Measurements from ENCODE around the gene STIMATE. TPM values are rescaled to one million over a fixed set of nuclear protein-coding genes. Genes with fewer than 3 reads are reported as not detected.

The STIMATE gene
- total RNA-seq, 1 donor from 2014 or later: 25.3 TPM

DNA sequence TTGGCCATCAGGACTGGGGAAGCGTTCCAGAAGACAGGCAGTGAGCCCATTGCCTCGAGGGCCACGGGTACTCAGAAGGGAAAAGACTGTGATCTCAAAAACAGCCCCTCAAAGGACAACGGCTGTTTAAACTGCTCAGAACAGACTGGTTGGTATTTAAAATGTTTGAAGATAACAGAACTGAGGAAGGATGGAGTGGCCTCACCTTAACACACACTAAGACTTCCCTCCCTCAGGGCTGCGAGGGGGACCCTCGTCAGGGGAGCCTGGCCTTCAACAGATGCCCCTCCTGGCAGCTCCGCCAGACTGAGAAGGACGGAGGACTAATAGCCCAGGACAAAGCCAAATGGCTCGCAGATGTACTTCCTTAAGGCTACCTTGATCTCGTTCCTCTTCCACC, 2.6 kb downstream of the STIMATE start:
- no peak for DNase-seq (ENCODE audit: low spot score)

DNA sequence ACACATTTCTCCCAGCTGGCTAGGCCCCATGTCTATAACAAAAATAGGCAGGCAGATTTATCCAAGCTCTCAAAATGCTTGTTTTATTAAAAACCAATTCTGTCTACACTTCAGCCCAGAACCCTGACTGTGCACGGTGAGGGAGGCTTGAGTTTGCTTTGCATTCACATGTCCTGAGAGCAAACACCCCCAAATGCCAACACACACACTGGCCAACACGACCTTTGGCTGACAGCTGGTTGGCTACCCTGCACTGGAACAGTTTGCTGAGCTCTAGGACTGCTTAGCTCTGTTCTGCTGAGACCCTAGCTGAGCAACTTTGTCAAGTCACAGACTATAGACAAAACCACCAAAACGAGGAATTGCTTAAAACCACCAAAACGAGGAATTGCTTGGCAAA, 3.6 kb downstream of the STIMATE start:
- no peak for DNase-seq (ENCODE audit: low spot score)

DNA sequence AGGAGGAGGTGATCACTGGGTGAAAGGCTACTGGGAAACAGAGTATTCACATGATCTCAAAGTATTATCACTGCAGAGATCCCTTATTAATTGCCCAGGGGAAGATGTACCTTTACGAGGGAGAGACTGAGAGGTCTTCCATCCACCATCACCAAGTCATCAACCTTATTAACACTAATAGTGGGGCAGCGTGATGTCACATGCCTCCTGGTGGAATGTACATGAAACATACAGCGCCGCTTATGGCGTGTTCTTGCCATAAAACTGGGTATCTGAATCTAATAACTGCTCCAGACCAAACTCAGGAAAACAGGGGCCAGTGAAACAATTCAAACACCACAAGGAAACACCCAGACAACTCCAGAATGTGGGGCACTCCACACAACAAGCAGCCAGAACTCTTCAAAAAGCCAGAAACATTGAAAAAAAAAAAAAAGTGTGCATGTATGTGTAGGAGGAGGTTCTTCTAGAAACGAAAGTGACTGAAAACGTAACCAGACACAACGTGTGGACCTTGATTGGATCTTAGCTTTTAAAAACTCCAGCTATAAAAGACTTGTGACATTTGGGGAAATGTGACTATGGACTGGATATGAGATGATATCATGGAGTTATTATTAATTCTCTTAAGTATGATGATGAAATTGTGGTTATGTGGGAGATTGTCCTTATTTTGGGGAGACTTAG, 4.6 kb downstream of the STIMATE start:
- no peak for DNase-seq (ENCODE audit: low spot score)

DNA sequence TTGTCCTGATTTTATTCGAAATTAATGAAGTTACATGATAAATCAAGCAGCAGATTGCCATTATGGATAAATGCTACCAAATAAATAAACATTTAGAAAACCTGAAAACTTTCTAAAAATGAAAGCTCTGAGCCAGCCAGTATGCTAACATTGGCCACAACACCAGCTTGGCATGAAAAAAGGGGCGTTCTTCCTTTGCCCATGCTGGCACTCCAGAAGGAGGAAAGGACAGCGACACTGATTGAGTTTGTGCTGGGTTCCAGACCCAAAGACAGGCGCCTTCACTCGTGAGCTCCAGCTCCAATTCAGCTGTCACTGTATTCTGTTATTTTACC, 5.1 kb downstream of the STIMATE start:
- DNase-seq (ENCODE audit: low spot score): no peak

DNA sequence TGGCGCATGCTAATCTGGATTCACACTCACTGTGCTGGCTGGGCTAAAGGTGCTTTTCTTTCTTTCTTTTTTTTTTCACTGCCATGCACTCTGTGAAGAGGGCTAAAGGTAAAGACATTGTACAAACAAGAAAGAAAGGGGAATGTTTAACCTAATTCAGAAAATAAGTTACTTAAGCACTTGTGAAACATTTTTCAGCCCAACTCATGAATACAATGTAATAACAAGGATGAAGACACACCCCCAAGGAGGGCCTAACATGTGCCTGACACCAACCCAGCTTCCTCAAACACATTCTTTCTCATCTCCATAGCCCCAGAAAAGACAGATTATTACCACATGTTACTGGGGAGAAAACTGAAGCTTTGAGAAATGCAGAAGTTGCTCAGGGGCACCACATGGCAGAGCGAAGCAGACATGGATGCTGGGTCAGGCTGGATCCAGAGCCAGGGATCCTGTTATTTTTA, 5.7 kb downstream of the STIMATE start:
- no peak for DNase-seq (ENCODE audit: low spot score)

DNA sequence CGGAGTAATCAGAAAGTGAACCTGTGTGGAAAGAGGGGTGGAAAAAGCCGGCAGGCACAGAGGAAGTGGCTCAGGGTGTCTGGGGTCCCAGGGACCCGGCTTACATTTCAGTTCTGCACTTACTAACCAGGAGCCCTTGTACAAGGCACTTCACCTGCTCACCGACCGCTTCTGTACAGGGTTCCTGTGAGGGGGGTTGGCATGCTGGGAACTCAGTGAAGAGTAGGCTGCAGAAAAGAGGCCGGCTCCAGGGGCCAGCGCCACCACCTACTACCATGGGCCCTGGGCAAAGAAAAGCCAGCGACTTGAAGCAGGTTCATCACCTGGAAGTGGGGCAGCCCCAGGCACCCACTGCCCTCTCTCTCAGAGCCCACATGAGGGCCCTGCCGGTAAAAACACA, 6.2 kb downstream of the STIMATE start:
- DNase-seq (ENCODE audit: low spot score): no peak

DNA sequence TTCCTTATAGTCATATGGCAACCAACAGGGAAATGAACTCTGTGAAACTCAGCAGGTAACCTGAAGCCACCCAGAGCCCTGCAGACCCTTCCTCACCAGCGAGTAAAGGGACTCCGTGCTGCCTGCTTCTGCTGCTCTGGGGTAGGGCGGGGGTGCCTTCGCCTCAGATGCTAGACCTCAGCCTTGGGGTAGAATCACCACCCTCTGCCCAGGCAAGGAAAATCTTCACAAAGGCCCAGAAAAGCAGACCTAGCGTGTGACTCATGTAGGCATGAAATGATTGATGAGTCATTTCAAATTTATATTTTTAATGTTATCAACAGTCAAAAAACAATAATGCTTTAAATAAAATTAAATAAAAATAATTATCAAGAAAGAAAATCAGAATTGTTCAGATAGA, 6.6 kb downstream of the STIMATE start:
- DNase-seq (ENCODE audit: low spot score): no peak

DNA sequence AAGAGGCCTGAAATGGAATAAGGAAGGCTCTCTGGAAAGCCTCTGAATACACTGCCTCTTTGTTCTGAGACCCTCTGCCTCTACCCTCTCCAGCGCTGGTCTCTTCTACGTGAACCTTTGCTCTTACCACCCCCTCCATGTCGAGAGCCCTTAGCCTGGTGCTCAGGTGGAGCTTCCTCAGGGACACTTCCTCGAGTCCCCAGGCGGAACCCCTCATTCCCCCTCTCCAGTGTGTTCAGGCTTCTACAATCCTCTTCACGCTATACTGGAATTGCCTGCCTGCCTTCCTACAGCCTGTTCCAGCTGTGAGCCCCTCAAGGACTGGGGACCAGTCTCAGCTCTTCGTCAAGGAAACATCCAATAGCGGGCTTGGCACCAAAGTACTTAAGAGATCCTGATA, 7.4 kb downstream of the STIMATE start:
- no peak for DNase-seq (ENCODE audit: low spot score)

DNA sequence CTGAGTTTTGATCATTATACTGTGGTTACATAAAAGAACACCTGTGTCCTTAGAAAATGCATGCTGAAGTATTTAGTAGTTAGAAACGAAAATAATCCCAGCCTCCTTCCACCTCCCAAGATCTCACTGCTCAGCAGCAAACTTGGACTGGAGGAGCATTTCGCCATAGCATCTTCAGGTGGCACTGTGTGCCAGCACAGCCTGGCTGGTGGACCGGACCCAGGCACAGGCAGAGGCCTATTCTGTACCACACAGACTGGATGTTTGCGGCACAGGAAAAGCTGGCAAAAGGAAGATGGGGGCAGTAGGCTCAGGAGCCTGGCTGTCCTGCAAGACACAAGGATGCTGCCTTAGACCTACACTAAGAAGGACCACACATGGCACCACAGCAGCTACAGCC, 10.2 kb downstream of the STIMATE start:
- DNase-seq (ENCODE audit: low spot score): no peak

DNA sequence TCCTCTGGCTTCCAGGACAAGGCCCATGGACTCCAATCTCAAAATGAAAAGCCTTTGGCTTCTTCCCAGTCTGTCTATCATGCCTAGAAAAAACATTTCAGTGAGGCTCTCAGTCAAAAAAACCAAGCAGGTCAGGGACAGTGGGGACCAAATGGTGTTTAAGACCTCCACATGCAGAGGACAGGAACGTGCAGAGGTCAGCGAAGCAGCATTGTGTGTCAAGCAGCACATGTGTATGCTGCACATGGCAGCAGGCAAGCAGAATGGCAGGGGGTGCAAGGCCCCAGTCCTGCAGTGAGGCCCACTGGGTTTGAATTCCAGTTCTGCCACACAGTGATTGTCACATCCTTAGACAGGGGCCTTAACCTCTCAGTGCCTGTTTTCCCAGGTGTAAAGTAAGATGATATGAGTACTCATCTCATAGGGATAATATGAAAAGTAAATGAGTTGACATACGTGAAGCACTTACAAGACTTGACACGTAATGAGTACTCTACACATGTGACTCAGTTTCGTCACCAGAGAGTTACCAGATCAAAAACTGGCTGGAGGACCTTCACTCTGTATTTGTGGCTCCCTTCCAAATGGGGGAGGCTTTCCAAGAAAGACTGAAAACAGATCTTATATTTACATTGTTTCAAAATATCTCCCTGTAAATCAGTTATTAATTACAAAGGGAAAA, 11.2 kb downstream of the STIMATE start:
- no peak for DNase-seq (ENCODE audit: low spot score)

DNA sequence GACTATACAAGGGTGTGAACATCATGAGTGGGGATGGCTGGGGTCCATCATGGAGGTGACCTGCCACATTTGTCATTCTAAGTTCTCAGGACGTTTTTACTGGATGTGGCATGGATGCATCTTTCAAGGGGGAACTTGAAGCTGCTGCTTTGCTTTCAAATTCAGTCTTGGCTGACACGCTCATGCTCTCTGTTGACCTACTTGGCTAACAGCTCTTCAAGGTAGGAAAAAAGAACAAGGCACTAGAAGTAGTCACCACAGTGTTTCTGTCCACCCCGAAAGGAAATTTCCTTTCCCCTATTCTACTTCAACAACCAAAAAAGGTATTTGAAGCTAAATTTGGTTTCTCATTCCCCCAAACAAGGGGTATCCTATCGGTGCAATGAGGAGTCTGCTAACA, 15.0 kb downstream of the STIMATE start:
- DNase-seq (ENCODE audit: low spot score): no peak

DNA sequence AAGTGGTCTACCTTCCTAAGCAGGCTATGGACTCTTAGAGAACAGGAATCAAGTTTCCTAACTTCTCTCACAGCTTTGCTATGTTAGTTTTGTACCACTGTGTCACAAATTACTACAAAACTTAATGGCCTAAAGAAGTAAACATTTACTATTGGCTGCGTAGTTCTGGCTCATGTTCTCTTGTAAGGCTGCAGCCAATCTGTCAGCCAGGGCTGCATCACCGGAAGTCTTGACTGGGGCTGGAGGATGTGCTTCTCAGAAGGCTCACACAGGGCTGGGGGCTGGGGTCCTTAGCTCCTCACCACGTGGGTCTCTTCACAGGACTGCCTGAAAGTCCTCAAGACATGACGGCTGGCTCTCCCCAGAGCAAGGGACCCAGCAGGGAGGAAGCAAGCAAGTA, 15.5 kb downstream of the STIMATE start:
- DNase-seq (ENCODE audit: low spot score): no peak

DNA sequence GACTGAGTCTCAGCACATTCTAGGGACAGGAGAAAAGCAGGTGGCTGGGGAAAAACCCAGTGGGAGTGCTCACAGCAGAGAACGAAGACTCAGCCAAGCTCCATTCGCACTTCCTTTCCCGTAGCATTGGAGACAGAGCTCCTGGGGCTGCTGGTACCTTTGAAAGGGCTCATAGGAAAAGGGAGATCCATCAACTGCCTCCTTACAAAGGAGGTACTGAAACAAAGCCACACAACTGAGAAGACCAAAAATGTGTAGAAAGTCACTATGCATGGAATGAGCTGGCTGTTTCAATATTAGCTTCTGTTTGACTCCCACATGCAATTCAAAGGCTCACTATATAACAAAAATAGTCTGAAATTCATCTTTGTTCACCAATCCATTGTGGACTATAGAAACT, 16.9 kb downstream of the STIMATE start:
- no peak for DNase-seq (ENCODE audit: low spot score)

DNA sequence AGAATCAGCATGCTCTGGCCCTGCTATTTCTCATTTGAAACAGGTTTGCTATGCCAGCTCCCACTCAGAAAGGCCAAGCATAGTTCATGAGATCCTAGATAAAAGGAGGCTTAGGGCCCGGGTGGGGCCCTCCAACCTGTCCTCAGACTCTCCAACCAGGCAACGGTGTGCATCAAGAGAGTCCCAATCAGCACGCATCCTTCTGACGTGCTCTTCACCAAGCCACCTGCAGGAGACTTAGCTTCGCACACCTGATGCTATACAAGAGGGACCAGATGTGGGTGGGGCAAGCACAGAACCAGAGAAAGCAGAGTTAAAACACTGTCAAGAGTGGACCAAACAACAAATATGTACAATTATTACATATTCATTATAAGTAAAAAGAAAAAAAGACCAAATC, 17.3 kb downstream of the STIMATE start:
- no peak for DNase-seq (ENCODE audit: low spot score)

DNA sequence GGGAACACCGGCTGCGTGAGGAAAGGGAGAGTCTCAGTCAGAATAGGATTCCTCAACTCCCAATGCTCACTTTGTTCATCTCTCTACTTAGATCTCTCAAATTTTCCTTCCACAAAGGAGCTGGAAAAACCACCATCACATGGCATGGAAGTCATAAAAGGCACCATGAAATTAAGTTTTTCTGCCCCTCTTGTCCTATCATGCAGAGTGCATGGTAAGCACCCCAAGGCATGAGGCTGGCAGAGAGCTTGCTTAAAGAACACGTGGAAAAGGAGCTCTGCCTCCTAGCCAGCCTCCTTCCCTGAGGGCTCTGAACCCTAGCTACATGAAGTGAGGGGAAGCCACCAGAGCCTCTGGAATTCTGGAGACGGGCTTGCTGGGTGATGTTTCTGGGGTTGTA, 17.8 kb downstream of the STIMATE start:
- no peak for DNase-seq (ENCODE audit: low spot score)

DNA sequence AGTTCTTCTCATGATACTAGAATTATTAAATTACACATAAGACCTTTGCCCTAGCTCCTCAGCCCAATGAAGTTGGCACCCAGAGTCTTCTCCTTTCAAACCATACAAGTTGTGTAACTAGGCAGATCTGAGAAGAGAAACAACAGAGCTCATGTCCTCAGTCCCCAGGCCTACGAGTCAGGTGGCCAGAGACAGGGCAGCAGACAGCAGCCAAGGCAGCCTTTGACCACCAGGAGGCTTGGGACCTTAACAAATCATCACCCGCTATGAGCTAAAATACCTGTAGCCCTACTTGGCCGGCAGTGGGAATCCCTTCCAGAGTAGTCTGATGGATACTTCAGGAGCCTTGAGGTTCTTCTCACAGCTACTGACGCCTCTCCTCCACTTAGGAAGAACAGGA, 18.3 kb downstream of the STIMATE start:
- DNase-seq (ENCODE audit: low spot score): no peak

DNA sequence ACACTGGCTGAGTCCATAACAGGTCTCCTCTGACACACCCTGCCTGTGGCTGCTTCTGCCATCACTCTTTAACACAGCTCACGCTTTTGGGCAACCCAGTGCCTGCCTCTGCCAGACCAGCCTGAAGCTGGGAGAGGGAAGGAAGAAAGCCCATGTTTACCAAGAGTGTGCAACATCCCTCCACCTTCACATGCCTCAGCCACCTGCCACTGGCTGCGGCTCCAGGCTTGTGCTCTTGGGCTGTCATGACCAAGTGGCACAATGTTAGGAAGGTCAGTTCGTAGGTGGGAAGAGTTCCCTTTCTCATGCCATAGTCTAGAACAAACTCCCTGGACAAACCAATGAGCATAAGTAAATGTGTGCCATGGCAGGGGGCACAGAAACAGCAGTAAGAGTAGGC, 20.3 kb downstream of the STIMATE start:
- no peak for DNase-seq (ENCODE audit: low spot score)

DNA sequence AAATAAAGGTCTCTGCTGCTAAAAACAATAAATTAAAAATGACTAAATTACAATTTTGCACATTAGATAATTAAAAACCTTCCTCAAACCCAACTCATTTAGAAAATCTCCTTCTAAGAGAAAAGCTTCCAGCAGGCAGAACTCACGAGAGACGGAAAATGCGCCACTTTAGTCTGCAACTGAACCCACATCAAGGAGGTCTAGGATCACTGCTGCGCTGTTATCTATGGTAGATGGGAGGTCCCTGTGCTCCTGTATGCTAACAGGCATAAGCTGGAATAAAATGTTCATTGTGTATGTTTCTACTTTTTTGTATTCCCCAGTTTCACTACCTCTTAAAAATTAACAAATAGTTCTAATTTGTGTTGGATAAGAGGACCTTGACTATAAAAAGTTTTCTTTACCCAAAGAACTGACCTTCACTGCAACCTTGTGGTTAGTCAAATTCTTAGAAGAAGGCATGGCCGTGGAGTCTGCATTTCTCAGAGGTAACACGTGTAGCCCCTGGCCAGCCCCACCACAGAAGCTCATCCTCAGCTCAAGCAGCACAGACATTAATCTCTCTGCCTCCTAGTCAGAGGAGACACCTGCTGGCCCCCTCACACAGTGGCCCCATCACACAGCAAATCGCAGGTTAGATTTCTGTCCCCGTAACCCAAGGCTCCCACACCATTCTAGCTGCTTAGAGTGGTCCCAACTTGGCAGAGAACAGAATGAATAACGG, 22.3 kb downstream of the STIMATE start:
- no peak for DNase-seq (ENCODE audit: low spot score)

DNA sequence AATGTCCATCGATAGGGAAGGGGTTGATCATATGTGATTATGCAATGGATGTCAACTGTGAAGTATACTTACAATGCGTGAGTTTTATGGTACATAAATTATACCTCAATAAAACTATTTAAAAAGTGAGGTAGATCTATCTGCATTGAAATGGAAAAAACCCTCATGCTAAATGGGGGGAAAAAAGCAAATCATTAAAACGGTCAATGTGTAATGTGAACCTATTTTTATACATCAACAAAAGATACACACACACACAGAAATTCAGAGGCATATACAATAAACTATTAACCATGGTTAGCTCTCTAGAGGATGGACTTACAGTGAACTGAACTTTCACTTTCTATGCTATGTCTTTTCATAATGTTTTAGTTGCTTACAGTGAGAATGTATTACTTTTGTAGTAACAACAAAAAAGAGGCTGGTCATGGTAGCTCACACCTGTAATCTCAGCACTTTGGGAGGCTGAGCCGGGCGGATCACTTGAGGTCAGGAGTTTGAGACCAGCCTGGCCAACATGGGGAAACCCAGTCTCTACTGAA, 23.1 kb downstream of the STIMATE start:
- no peak for DNase-seq (ENCODE audit: low spot score)

DNA sequence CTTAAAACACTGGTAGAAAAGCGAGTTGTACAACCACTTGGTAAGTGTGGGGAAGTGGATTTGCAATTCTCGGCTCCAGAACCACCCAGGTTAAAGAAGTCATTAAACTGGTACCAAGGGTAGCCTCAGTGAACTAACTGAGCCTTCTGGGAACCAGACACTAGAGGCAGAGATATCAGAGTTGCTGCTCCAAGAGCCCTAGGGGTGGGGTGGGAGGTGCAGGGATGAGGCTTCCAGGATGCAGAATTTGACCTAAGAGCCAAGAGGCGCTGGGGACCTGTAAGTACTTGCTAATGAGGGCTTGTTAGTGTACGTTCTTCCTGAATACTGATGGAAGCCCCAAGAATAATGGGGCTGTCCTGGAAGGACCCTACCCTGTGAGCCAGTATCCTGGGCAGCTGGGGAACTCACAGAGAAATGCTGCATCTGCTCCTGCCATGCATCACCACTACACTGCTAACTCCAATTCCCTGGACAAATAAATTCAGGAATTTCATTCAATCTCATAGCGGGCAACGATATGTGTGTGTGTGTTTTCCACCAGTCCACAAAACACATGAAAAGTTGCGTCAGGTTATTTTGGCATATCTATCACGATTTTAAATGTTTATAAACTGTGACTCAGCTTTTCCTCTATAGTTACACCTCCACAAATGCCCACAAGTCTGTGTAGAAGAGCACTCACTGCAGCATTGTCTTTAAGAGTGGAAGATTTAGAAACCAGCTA, 23.8 kb downstream of the STIMATE start:
- DNase-seq (ENCODE audit: low spot score): no peak

DNA sequence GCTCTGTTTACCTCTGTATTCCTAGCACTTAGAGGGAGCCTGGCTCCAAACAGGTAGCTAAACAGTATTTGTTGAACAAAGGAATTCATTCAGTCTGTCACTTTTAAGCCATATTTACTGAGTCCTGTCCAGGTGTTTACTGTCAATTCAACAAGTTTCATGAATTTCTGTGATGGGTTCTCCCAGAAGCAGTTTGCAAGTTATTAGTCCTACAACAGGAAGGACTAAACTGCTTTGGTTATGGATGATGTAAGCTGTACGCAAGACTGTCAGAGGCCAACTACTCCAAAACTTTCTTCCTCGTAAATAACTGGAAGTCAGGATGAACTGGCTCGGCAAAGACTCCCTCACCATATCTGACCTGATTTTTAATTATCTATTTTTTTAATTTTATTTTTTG, 25.1 kb downstream of the STIMATE start:
- no peak for DNase-seq (ENCODE audit: low spot score)

DNA sequence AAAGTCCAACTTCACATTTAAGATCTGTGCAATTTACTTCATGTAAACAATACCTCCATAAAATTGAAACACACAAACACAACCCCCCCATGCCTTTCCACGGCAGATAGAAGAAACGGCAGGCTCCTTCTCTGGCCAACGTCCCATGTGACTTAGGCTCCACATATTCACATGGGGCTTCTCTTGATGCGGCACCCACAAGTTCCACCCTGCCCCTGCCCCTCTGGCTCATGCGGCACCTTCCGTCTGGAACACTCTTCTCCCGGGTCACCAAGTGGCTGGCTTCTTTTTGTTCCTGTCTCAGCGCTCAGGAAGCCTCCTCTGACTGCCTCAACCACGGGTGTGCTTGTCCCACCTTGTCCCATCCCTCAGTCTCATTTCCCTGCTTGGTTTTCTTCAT, 25.6 kb downstream of the STIMATE start:
- no peak for DNase-seq (ENCODE audit: low spot score)
